ACC112 (cell line): ENCODE data around the gene MINK1.

ENCODE experiments used
- H2AFZ ChIP-seq: fragments of 200-600 bp; sonication (generic); one replicate; pipeline ENCODE4 v1.6.0; 2017; ENCODE audit warnings: antibody characterized with exemption, low read length; ENCODE audit not compliant: unreplicated experiment
- H3K27ac ChIP-seq: fragments of 200-600 bp; sonication (generic); 2 replicates; pipeline ENCODE4 v1.5.1; 2014; ENCODE audit warnings: low read depth, mild to moderate bottlenecking, antibody characterized with exemption, low read length, moderate library complexity
- H3K27me3 ChIP-seq: fragments of 200-600 bp; sonication (generic); 2 replicates; pipeline ENCODE4 v1.6.1; 2014; ENCODE audit warnings: mild to moderate bottlenecking, antibody characterized with exemption, low read length, moderate library complexity, mixed read lengths; ENCODE audit not compliant: insufficient read depth
- H3K36me3 ChIP-seq: fragments of 200-600 bp; sonication (generic); 2 replicates; pipeline ENCODE4 v1.6.1; 2016; ENCODE audit warnings: mild to moderate bottlenecking, antibody characterized with exemption, low read length, moderate library complexity, mixed read lengths; ENCODE audit not compliant: insufficient read depth
- H3K4me1 ChIP-seq: fragments of 200-600 bp; sonication (generic); one replicate; pipeline ENCODE4 v1.6.1; 2016; ENCODE audit warnings: low read length, mixed read lengths; ENCODE audit not compliant: insufficient read depth, unreplicated experiment, control insufficient read depth
- H3K4me3 ChIP-seq: fragments of 200-600 bp; sonication (generic); 2 replicates; pipeline ENCODE4 v1.5.1; 2014; ENCODE audit warnings: mild to moderate bottlenecking, low read depth, low read length
- H3K79me2 ChIP-seq: fragments of 200-600 bp; sonication (generic); one replicate; pipeline ENCODE4 v1.6.0; 2016; ENCODE audit warnings: low read length; ENCODE audit not compliant: control insufficient read depth, unreplicated experiment, insufficient read depth

The MINK1 gene

DNA sequence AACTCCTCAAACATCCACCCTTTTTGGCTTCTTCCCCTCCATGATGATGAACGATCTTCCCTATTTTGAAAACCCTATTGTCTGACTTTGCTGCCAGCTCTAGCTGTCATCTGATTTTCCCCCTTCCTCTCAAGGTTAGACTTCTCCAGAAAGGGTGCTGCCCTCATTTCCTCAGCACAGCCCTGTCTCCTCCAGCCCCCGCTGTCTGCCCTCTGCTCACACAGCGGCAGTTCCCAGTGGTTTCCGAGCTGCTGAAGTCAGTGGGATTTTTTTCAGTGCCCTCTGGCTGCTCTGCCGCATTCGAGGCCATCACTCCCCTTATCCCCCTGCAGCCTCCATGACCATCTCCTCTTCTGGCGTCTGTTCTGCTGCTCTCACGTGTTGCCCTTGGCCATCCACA is 39.6 kb downstream of the MINK1 start:
- H2AFZ ChIP-seq = no peak overlapping the region
- H3K27me3 ChIP-seq = no peaks in the 10 kb centered on the region
- no peak overlapping the region for H3K4me3 ChIP-seq
- no peak overlapping the region for H3K27ac ChIP-seq
- H3K4me1 ChIP-seq = no peaks in the 10 kb centered on the region
- H3K79me2 ChIP-seq = peaks cover 2% of the 10 kb centered on the region
- H3K36me3 ChIP-seq = no peaks in the 10 kb centered on the region

DNA sequence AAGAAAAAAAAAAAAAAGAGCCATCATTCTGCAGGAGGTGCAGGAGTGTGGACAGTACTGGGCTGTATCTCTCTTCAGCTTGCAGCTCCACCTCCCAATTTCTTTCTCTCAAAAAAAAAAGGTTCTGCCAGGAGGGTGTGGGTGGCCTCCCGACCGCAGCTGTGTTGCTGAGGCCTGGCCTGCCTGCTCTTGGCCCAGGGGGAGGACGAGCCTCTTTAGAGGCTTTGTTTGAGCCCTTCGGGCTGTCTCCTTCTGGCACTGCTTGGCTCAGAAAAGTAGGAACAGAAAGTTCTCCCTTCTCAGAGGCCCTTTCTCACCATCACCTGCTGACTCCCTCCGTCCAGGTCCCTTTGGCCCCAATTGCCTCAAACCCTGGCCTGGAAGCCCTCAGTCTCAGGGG is 43.9 kb downstream of the MINK1 start:
- H3K4me3 ChIP-seq = no peak overlapping the region
- no peaks in the 10 kb centered on the region for H3K36me3 ChIP-seq
- H3K27me3 ChIP-seq = no peaks in the 10 kb centered on the region
- H2AFZ ChIP-seq = no peak overlapping the region
- no peak overlapping the region for H3K27ac ChIP-seq
- H3K79me2 ChIP-seq = no peaks in the 10 kb centered on the region
- H3K4me1 ChIP-seq = no peaks in the 10 kb centered on the region

DNA sequence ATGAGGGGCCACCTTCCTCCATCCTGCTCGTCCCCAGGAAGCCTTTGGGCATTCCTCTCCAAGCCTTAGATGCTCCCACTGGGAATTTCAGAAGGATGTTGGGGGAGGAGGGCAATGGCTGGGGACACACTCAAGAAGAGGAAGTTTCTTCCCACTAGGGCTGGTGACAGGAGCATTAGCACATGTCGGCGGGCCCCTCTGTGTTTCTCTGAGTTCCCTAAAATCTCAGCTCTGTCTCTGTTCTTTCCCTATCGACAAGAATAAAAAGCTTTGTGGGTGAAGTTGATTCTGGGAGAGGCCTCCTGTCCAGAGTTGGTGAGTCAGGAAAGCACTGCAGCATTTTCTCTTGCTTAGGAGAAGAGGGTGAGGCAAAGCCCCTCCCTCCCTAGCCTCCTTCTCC is 46.5 kb downstream of the MINK1 start:
- Histone ChIP-seq H3K4me3 (no peak overlapping the region), H2AFZ (no peak overlapping the region), H3K36me3 (no peaks in the 10 kb centered on the region), H3K79me2 (no peaks in the 10 kb centered on the region), H3K27ac (no peak overlapping the region), H3K4me1 (no peaks in the 10 kb centered on the region), H3K27me3 (no peaks in the 10 kb centered on the region)

DNA sequence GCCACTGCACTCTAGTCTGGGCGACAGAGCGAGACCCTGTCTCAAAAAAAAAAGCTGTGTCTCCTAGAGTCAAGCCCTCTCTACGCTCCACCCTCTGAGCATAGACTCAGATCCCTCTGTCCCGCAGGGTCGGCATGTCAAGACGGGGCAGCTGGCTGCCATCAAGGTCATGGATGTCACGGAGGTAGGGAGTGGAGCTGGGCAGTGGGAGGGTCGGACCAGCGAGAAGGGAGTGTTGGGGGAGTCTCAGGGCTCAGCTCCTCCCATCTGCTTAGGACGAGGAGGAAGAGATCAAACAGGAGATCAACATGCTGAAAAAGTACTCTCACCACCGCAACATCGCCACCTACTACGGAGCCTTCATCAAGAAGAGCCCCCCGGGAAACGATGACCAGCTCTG is 47.7 kb downstream of the MINK1 start:
- no peaks in the 10 kb centered on the region for H3K27me3 ChIP-seq
- H3K4me1 ChIP-seq = no peaks in the 10 kb centered on the region
- H3K4me3 ChIP-seq = no peak overlapping the region
- H3K36me3 ChIP-seq = no peaks in the 10 kb centered on the region
- H2AFZ ChIP-seq = no peak overlapping the region
- no peak overlapping the region for H3K27ac ChIP-seq
- no peaks in the 10 kb centered on the region for H3K79me2 ChIP-seq

DNA sequence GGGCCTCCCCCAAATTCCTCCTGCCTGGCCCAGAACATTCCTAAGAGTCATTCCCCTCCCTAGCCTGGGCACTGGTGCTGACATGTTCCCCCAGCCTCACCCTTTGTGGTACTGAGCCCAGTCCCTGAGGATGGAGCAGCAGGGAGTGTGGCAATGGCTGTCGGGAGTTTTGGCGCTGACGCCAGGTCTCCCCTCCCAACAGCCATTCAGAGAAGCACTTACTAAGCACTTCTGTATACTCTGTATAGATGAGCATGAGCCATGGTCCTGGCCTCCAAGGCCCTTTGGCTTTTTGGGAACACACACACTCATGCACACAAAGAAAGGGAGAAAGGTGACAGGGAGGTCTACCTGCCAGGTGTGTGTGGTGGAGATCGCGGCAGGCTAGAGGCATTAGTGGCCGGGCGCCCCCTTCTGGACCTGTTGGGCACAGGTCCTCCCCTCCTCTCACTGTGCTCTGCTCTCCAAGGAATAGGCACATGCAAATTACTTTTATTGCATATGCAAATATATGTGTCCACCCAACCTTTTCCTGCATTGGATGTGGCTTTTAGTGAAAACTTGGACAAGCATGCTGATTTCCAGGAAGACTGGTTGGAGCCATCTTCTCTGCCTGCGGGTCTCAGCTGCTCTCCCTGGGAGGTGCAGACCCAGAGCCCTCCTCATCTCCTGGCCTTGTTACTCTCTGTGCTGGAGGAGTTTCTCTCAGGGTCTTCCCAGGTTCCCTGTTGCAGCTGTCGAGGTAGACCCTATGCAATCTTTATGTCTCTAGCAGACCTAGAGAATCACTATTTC is 48.8 kb downstream of the MINK1 start:
- Histone ChIP-seq H3K36me3 (no peaks in the 10 kb centered on the region), H3K79me2 (no peaks in the 10 kb centered on the region), H3K4me1 (no peaks in the 10 kb centered on the region), H2AFZ (no peak overlapping the region), H3K27ac (no peak overlapping the region), H3K27me3 (no peaks in the 10 kb centered on the region), H3K4me3 (no peak overlapping the region)

DNA sequence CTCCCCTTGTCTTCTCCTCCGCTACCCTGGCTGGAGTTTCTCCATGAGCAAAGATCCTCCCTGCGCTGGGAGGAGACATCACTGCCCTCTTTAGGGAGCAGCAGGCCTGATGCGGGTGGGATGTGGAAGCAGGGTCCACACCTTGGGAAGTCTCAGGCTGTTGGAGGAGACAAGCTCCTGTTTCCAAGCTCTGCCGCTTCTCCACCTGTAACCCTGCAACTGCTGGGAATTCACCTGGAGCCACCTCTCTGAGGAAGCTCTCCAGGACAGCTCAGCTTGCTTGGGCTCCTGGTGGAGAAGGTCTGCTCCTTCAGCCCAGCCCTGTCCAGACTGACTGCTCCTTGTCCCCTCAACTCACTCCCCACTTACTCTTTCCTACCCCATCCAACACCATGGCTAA is 51.3 kb downstream of the MINK1 start:
- Histone ChIP-seq H3K4me1 (no peaks in the 10 kb centered on the region), H3K27me3 (no peaks in the 10 kb centered on the region), H2AFZ (no peak overlapping the region), H3K4me3 (no peak overlapping the region), H3K27ac (no peak overlapping the region), H3K36me3 (no peaks in the 10 kb centered on the region), H3K79me2 (no peaks in the 10 kb centered on the region)

DNA sequence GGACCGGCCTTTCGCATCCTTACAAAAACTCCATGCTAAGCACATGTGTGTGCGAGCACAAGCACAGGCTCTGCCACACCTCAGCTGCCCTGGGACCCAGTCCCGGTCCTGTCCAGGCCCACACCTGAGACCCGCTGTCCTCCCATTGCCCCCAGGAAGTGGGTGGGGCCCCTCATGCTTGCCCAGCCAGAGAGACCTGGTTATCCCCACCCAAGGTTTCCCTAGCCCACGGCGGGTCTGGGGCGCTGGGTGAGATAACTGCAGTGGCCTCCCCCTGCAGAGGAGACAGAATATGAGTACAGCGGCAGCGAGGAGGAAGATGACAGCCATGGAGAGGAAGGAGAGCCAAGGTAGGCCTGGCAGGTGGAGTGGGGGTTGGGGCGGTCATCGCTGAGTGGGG is 53.7 kb downstream of the MINK1 start:
- Histone ChIP-seq H3K4me1 (no peaks in the 10 kb centered on the region), H3K4me3 (no peak overlapping the region), H2AFZ (no peak overlapping the region), H3K27me3 (no peaks in the 10 kb centered on the region), H3K27ac (no peak overlapping the region), H3K36me3 (no peaks in the 10 kb centered on the region), H3K79me2 (no peaks in the 10 kb centered on the region)

DNA sequence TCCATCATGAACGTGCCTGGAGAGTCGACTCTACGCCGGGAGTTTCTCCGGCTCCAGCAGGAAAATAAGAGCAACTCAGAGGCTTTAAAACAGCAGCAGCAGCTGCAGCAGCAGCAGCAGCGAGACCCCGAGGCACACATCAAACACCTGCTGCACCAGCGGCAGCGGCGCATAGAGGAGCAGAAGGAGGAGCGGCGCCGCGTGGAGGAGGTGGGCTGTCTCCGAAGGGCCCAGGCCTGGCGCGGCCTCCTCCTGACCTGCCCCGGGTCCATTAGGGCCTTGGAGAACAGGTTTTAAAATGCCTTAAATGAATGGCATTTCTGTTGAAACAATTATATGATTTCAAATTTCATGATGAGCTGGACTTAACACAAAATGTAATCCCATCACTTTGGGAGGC is 54.4 kb downstream of the MINK1 start:
- no peak overlapping the region for H3K4me3 ChIP-seq
- no peaks in the 10 kb centered on the region for H3K79me2 ChIP-seq
- no peaks in the 10 kb centered on the region for H3K36me3 ChIP-seq
- H2AFZ ChIP-seq = no peak overlapping the region
- no peaks in the 10 kb centered on the region for H3K4me1 ChIP-seq
- no peak overlapping the region for H3K27ac ChIP-seq
- no peaks in the 10 kb centered on the region for H3K27me3 ChIP-seq

DNA sequence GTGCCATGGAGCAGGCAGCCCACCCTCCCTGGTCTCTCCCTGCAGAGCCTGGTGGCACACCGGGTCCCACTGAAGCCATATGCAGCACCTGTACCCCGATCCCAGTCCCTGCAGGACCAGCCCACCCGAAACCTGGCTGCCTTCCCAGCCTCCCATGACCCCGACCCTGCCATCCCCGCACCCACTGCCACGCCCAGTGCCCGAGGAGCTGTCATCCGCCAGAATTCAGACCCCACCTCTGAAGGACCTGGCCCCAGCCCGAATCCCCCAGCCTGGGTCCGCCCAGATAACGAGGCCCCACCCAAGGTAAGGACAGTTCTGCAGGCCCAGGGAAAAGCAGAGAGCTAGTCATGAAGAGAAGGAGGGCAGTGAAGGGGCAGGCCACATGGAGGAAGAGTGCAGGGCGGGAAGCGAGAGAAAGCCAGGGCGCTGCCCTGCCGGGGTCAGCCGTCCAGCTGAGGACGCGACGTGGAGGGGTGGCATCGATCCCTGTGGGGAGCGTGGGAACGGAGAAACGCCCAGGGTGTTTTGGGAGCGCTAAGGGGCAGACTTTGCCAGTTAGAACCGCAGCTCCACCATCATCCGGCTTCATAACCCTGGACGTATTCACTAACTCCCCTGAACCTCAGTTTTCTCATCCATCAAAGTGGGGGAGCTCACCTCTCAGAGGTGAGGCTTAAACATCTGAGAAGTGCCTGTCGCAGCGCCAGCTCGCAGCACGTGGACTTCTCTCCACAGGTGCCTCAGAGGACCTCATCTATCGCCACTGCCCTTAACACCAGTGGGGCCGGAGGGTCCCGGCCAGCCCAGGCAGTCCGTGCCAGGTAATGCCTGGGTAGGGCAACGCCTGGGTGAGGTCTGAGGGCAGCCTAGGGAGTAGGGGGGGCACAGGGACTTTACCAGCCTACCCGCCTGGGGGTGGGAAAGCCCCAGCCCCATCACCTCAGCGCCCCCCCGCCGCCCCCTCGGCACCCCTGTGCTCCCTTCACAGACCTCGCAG is 58.6 kb downstream of the MINK1 start:
- Histone ChIP-seq H2AFZ (no peak overlapping the region), H3K4me1 (no peaks in the 10 kb centered on the region), H3K4me3 (no peak overlapping the region), H3K36me3 (peaks cover 2% of the 10 kb centered on the region; the same call in 1 of the 2 replicates), H3K79me2 (no peaks in the 10 kb centered on the region), H3K27ac (no peak overlapping the region), H3K27me3 (no peaks in the 10 kb centered on the region)

DNA sequence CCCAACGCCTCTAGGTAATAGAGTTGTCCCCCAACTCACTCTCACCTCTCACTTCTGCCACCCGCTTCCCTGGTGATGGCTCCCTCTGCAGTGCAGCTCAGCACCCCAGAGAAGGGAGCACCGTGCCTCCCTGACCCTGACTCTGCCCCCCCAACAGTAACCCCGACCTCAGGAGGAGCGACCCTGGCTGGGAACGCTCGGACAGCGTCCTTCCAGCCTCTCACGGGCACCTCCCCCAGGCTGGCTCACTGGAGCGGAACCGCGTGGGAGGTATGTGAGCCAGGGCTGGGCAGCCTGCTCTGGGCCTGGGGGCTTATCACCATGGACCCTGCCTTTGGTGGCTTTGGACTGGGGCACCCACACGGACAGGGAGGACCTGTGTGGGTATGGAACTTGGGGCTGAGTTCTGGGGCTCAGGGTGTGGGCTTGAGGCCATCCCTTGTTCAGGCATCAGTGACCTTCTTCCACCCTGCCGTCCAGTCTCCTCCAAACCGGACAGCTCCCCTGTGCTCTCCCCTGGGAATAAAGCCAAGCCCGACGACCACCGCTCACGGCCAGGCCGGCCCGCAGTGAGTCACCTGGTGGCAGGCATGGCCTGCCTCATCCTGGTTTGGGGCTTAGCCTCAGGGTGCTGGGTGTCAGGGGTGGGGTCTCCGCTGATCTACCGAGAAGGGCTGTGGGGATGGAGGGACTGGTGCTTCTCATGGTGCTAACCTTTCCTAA is 59.5 kb downstream of the MINK1 start:
- no peaks in the 10 kb centered on the region for H3K4me1 ChIP-seq
- no peaks in the 10 kb centered on the region for H3K27me3 ChIP-seq
- no peak overlapping the region for H2AFZ ChIP-seq
- H3K27ac ChIP-seq = no peak overlapping the region
- H3K36me3 ChIP-seq = peaks cover 2% of the 10 kb centered on the region; the same call in 1 of the 2 replicates
- no peaks in the 10 kb centered on the region for H3K79me2 ChIP-seq
- no peak overlapping the region for H3K4me3 ChIP-seq
